Ascending aorta (tissue), 2 donors: Measurements from ENCODE around the gene EPC1. TPM values are rescaled to one million over a fixed set of nuclear protein-coding genes. Genes with fewer than 3 reads are reported as not detected.

Experiments used
- DNase-seq, 2 donors: peaks; one replicate each; pipeline ENCODE4 v3.0.0-alpha.2; 2019; ENCODE audit warnings: low spot score in 2 of 2
- H3K27ac ChIP-seq, 2 donors: fragments of 200-600 bp; sonication (generic); one replicate each; pipeline ENCODE4 v1.5.1; 2016 to 2017; ENCODE audit warnings: mild to moderate bottlenecking in 1 of 2
- H3K27me3 ChIP-seq: fragments of 200-600 bp; sonication (generic); one replicate; pipeline ENCODE4 v1.5.1; 2017
- H3K36me3 ChIP-seq, 2 donors: fragments of 200-600 bp; sonication (generic); one replicate each; pipeline ENCODE4 v1.5.1; 2016
- H3K4me1 ChIP-seq, 2 donors: fragments of 200-600 bp; sonication (generic); one replicate each; pipeline ENCODE4 v1.5.1; 2016 to 2017; ENCODE audit warnings: mild to moderate bottlenecking in 1 of 2
- H3K4me3 ChIP-seq, 2 donors: fragments of 200-600 bp; sonication (generic); one replicate each; pipeline ENCODE4 v1.5.1; 2016 to 2017; ENCODE audit warnings: mild to moderate bottlenecking in 1 of 2
- H3K9me3 ChIP-seq, 2 donors: fragments of 200-600 bp; sonication (generic); one replicate each; pipeline ENCODE4 v1.5.1; 2016
- CTCF ChIP-seq, 3 experiments: fragments of 200-600 bp in 2 of 3; fragments of 450-650 bp in 1 of 3; sonication (generic) in 2 of 3; IDR thresholded peaks; one replicate each; pipeline ENCODE4 v1.5.1; 2016 to 2019; ENCODE audit warnings: antibody characterized with exemption in 3 of 3, mild to moderate bottlenecking in 1 of 3, moderate library complexity in 1 of 3
- intact Hi-C: fragments of 100-400 bp; cut with DNase I; formaldehyde crosslinking; loops from one replicate; pipeline ENCODE4 v1.15.1; 2023
- total RNA-seq: library from RNA; depleted of rRNA; stranded (reverse); fragments of >200 nt; gene quantifications from one replicate; pipeline ENCODE4 v1.1.0, GENCODE V29; 2016

EPC1 gene
- total RNA-seq, 1 donor from 2014 or later, result 31.4 TPM

DNA sequence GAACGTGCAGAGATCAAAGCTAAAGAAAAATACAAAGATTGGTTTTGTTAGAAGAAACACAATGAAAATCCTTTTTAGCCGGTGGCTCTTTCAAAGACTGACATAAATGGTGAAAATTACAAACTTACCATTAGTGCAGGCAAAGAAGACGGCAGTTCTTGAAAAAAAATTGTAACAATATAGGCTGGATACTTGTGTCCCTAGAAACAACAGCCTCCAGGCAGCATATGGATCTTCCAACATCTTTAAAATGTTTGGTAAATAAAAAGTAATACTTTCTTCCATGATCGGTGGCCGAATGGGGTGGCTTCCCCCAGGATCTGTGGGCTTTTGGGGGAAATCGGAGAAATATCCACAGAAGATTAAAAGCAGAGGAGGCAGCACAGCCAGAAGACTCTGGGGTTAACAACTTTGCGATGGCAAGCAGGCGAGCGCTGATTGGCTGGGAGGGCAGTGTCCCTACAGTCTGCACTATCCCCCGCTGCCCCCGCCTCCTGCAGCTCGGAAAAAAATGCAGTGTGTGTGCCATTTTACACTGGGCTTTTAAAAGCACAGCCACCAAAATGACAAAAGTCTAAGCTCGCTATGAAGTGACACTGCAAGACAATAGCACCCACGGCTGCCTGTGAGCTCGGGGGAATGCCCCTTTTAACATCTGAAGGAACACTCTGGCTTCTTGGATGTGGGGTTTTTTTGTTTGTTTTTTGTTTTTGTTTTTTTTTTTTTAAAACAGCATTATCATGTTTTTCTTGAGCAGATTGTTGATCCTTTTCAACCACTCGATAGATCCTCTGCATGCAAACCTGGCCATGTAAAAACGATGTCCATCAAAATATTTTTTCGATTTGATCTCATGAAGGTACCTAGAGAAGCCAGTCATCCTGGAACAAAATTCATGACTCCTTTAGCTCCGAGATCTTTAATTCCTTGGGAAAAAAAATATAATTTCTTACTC lies 31.7 kb upstream of the EPC1 start:
- Histone ChIP-seq H3K4me1 (peaks cover 0 to 10% of the 10 kb centered on the region in 2 donors), H3K4me3 (peak overlapping the region; percentile 70 to 87), H3K36me3 (no peaks in the 10 kb centered on the region), H3K27me3 (no peaks in the 10 kb centered on the region), H3K9me3 (no peaks in the 10 kb centered on the region), H3K27ac (peak overlapping the region; percentile 63 to 82)
- peak; percentile 85 to 96 for DNase-seq
- intact Hi-C loops, result loop anchor here (2.0 kb wide), 2 partner anchors 32 to 68 kb away; partner anchors contain the start of genes CCDC7 and EPC1
- TF ChIP-seq CTCF (IDR thresholded peaks at IDR 0.05), result no peak

DNA sequence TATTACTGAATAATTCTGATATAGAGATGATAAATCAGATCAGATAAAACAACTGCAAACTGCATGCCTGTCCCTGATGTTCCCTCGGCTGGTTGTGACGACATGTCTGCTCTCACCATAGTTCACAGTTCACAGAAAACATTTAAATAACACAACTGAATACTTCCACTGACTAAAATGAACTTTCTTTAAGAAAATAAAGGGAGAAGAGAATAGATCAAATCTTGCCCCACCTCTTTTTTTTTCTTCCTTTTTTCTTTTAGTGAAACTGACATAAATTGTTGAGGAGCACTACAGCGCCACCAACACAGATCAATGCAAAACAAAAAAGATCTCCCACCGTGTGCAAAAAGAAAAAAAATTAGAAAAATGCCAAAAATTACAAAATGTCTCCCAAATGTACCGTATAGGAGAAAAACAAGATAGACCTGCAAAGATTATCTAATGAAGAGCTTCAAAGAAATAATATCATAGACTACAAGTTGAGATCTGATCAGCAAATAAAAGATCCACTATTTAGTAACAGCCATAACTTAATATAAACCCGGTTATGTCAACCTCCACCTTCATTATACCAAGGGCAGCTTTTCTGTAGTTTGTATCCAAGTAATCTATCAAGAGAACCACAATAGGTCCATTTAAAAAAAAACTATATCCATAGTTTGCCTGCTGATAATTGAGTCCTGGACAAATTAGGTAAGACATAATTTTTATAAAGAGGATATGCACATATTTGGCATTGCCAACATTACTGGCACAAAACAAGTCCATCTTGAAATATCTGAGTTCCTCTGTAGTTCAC lies 30.7 kb upstream of the EPC1 start:
- Histone ChIP-seq H3K4me3 (peak overlapping the region; percentile 70 to 87), H3K27me3 (no peaks in the 10 kb centered on the region), H3K4me1 (peaks cover 0 to 10% of the 10 kb centered on the region in 2 donors), H3K9me3 (no peaks in the 10 kb centered on the region), H3K27ac (peak overlapping the region; percentile 63 to 82), H3K36me3 (no peaks in the 10 kb centered on the region)
- intact Hi-C loops, result loop anchor here (2.0 kb wide), 2 partner anchors 31 to 69 kb away; partner anchors contain the start of genes CCDC7 and EPC1
- DNase-seq, result no peak
- peak in 1 of 3 experiments; percentile 43 for TF ChIP-seq CTCF (IDR thresholded peaks at IDR 0.05)

GRCh38 chr10:32376771-32377170 lies 29.8 kb upstream of the EPC1 start:
- H3K27ac ChIP-seq, result peak overlapping the region; percentile 63 to 82

DNA sequence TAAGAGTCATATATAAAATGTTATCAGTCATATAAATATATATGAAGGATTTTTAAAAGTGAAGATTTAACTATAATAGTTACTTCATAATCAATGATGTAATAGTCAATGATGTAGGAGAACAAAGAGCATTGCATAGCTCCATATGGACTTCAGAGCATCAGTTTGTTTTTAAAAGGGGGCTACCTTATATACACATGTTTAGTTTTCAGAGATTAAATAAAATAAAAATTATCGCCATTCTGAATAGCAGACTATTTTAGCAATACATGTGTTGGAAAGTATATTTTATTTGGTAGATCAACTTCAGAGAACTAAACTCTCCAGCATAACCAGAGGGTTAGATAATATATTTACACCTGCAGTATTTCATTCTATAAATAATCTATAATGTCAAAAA lies 29.1 kb upstream of the EPC1 start:
- Histone ChIP-seq H3K36me3 (no peaks in the 10 kb centered on the region), H3K4me1 (peaks cover 0 to 15% of the 10 kb centered on the region in 2 donors), H3K9me3 (no peaks in the 10 kb centered on the region), H3K4me3 (peak overlapping the region; percentile 70 to 87), H3K27ac (peak overlapping the region; percentile 63 to 82), H3K27me3 (no peaks in the 10 kb centered on the region)
- intact Hi-C loops, result no loop called here
- no peak for DNase-seq
- TF ChIP-seq CTCF (IDR thresholded peaks at IDR 0.05), result no peak

More at GRCh38 chr10:32376771-32377170, 29.8 kb upstream of the EPC1 start:
- peak overlapping the region; percentile 70 to 87 for H3K4me3 ChIP-seq
- no peaks in the 10 kb centered on the region for H3K9me3 ChIP-seq
- H3K36me3 ChIP-seq, result no peaks in the 10 kb centered on the region
- DNase-seq, result no peak
- intact Hi-C loops, result no loop called here
- peaks cover 0 to 12% of the 10 kb centered on the region in 2 donors for H3K4me1 ChIP-seq
- H3K27me3 ChIP-seq, result no peaks in the 10 kb centered on the region
- no peak for TF ChIP-seq CTCF (IDR thresholded peaks at IDR 0.05)

DNA sequence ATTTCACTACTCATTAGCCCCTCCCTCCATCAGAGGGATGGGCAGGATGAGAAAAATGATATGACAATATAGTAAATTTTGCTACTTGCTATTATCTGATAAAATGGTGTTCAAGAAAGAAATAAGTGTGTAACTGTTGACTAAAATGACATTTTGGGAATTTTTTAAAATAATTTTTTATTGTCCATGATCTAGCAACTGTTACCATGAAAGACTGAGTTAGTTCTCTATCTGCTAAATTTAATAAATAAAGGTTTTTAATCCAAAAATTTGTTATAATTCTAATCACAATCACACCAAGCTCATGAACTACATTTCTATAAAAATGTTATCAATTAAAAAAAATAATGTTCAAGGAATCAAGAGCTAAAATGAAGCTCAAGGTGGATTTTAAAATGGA lies 28.7 kb upstream of the EPC1 start:
- DNase-seq, result no peak
- Histone ChIP-seq H3K27me3 (no peaks in the 10 kb centered on the region), H3K9me3 (no peaks in the 10 kb centered on the region), H3K27ac (peak overlapping the region in 1 of 2 donors; percentile 82), H3K36me3 (no peaks in the 10 kb centered on the region), H3K4me3 (peak overlapping the region; percentile 70 to 87), H3K4me1 (peaks cover 0 to 15% of the 10 kb centered on the region in 2 donors)
- TF ChIP-seq CTCF (IDR thresholded peaks at IDR 0.05), result no peak
- intact Hi-C loops, result no loop called here
